Cardiac fibroblast (primary cell): ENCODE results near the gene ABLIM3.

ENCODE experiments used
- DNase-seq, 2 donors: peaks; one replicate each; pipeline versions ENCODE4 v3.0.0 to v3.0.0-alpha.2; 2010; ENCODE audit warnings: low read depth in 2 of 2
- H3K4me3 ChIP-seq, 2 donors: replicated peaks in 1 of 2; 1 replicate in 1 of 2; 2 replicates in 1 of 2; pipeline ENCODE4 v1.5.1; 2011; ENCODE audit warnings: low read depth in 2 of 2, low read length in 2 of 2, mild to moderate bottlenecking in 2 of 2, moderate library complexity in 1 of 2
- CTCF ChIP-seq: IDR thresholded peaks from one replicate; pipeline ENCODE4 v1.5.1; 2011; ENCODE audit warnings: low read depth, mild to moderate bottlenecking, low read length, inconsistent platforms

Gene ABLIM3

GRCh38 chr5:149239917-149240316, 98.6 kb downstream of the ABLIM3 start:
- no peak for DNase-seq
- no peak overlapping the region for H3K4me3 ChIP-seq
- no peak for TF ChIP-seq CTCF

GRCh38 chr5:149240354-149240998, 99.2 kb downstream of the ABLIM3 start:
- no peak overlapping the region for H3K4me3 ChIP-seq
- DNase-seq: no peak
- no peak for TF ChIP-seq CTCF

GRCh38 chr5:149242339-149242738, 101.0 kb downstream of the ABLIM3 start:
- TF ChIP-seq CTCF: no peak
- H3K4me3 ChIP-seq: no peak overlapping the region
- DNase-seq: no peak

GRCh38 chr5:149246906-149247305, 105.6 kb downstream of the ABLIM3 start:
- H3K4me3 ChIP-seq: no peak overlapping the region
- no peak for TF ChIP-seq CTCF
- no peak for DNase-seq

GRCh38 chr5:149247726-149248125, 106.4 kb downstream of the ABLIM3 start:
- no peak for TF ChIP-seq CTCF
- H3K4me3 ChIP-seq: no peak overlapping the region
- no peak for DNase-seq

- no peak for TF ChIP-seq CTCF
- H3K4me3 ChIP-seq: no peak overlapping the region
- DNase-seq: no peak
Observed at GRCh38 chr5:149251546-149251945, 110.3 kb downstream of the ABLIM3 start.

- TF ChIP-seq CTCF: no peak
- peak in 1 of 2 donors; percentile 25 for DNase-seq
- H3K4me3 ChIP-seq: no peak overlapping the region
Observed at GRCh38 chr5:149254506-149254905, 113.2 kb downstream of the ABLIM3 start.
